NCI-H226 (cell line): ENCODE results near the gene KLHL30.

Experiments
- DNase-seq: peaks from one replicate; pipeline ENCODE4 v3.0.0-alpha.2; 2015

The KLHL30 gene, protein sequence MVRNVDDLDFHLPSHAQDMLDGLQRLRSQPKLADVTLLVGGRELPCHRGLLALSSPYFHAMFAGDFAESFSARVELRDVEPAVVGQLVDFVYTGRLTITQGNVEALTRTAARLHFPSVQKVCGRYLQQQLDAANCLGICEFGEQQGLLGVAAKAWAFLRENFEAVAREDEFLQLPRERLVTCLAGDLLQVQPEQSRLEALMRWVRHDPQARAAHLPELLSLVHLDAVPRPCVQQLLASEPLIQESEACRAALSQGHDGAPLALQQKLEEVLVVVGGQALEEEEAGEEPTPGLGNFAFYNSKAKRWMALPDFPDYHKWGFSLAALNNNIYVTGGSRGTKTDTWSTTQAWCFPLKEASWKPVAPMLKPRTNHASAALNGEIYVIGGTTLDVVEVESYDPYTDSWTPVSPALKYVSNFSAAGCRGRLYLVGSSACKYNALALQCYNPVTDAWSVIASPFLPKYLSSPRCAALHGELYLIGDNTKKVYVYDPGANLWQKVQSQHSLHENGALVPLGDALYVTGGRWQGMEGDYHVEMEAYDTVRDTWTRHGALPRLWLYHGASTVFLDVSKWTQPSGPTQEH

DNA sequence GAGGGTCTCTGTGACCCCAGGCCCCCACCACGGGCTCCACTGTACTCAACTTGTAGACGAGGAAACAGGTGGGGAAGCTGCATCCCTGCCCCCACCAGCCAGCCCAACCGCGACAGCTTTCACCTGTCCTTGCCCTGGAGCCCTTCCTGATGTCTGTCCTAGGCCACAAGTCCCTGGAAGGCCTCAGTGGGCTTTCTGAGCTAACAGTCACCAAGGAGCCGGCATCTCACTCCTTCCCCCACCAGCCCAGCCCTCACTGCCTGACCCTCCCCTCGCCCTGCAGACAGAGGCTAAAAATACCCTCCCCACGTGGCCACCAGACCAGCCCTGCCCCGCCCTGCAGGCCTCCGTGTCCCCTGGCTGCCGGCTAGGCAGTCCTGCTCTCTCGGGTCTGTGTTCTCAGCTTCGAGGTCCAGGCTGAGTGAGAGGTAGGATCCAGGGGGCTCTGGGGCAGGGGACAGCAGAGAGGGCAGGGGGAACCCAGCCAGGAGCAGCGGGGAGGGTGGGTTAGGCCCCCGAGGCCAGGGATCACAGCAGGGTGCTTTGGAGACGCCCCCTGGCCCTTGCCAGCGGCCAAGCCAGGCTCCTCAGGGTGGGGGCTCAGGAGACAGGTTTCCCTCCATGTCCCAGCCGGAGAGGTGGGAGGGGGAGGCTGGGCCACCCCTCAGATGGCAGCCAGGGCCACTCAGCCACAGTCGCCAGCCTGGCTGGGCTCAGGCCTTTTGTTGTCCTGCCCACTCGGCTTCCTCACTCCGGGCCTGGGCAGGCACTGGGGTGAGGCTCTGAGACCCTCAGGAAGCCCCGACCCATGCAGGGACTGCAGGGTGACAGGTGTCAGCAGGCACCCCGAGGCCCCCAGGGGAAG lies at the start of gene KLHL30:
KLHL30 (plus strand) TSS at position 338 of the 865 bp plus-strand sequence. CDS start 2,087 bp downstream, outside the sequence.
- DNase-seq: no peak

DNA sequence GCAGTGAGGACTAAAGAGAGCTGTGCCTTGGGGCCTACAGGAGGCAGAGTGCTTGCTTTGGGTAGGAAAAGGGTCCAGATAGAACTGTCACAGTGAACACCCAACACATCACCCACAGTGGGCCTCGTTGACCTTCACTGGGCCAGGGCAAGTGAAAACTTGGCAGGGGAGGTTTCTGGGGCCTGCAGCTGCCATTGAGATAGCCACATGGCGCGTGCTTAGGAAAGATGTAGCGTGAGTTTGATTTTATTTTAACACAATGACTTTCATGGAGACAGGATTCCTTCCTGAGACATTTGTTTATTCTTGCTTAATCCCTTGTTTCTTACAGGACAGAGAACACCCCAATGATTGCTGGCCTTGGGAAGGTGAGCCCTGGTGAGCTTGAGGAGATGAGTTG lies 47.6 kb upstream of the KLHL30 start:
- DNase-seq: no peak

DNA sequence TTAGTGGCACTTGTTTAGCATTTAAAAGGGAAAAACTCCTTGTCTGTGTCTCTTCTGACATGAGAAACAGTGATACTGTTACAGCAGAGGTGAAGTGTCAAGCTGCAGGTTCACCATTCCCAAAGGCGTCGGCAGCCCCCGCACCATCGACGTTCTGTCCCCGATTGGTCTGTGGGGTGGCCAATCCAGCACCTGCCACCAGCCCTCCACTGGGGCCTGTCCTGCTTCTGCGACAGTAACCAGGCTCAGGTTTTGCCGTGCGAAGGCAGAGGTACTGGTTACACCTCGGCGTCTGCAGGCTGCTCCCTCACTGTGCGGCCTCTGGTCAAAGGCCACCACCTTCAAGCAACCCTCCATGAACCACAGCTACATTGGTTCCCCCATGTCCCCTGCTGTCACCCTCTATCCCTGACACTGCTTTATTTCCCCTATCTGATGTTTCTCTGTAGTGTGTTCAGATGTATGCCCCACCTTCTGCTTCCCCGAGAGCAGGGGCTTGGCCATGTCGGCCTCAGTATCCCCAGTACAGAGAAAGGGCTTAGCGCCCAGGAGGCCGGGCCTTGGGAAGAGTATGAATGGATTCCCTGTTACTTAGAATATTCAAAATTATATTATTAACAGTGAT lies 46.9 kb upstream of the KLHL30 start:
- DNase-seq: no peak

DNA sequence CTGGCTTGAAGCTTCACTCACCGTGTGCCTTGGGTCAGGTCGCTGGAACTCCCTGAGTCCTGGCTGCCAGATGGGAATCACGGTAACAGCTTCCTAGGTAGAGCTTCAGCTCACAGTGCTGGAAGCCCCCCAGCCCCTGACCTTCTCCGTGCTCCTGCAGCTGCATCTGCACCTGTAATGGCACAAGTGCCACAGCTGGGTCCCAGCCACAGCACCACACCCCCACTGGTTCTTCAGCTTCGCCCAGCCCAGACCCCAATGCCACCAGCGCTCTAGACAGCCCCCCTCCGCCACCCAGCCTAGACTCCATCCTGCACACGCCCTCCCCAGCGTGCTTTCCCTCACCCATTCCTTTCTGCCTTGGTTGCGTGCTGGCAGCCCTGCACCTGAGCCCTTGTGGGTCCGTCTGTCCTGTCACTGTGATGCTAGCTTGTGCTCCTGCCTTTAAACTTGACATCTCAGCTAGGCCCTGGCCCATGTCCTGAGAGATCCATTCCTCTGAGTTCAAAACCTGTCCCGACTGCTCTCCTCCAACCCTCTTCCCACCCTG lies 45.9 kb upstream of the KLHL30 start:
- no peak for DNase-seq

DNA sequence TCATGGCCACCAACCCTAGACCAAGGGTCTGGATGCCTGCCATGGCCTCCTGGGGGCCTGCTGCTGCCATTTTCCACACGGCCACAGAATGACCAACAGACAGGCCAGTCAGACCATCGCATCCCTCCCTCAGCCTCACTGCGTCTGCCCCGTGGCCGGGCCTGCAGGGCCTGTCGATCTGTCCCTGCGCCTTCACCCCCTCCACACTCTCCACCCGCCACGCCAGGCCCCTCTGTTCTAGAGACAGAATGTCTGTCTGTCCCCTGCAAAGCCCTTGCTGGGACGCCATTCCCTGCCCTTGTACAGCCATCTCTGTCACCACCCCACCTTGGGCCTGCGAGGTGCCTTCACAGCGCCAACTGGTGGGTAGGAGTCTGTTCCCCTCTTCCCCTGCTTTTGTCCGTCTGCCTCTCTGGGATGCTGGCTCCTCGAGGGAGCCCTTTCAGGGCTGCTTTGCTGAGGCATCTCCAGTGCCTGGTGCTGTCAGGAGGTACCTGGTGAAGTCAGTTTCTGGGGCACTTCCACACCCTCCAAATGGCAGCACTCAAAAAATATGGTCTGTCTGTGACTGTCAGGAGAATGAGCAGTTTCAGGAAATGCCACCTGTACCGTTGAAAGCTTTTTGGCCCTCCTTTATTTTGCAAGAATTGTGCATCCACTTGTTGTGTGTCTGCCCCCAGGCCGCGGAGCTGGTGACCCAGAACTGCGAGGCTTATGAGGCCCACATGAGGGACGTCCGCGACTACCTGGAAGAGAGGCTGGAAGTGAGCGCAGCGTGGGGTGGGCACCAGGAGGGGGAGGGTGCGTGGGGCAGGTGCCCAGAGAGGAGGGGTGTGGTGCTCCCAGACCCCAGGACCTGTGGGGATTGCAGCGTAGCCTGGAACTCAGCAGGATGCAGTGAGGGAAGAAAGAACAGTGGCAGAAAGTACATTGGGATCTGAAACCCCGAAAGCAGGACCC lies 45.0 kb upstream of the KLHL30 start:
- DNase-seq: no peak

DNA sequence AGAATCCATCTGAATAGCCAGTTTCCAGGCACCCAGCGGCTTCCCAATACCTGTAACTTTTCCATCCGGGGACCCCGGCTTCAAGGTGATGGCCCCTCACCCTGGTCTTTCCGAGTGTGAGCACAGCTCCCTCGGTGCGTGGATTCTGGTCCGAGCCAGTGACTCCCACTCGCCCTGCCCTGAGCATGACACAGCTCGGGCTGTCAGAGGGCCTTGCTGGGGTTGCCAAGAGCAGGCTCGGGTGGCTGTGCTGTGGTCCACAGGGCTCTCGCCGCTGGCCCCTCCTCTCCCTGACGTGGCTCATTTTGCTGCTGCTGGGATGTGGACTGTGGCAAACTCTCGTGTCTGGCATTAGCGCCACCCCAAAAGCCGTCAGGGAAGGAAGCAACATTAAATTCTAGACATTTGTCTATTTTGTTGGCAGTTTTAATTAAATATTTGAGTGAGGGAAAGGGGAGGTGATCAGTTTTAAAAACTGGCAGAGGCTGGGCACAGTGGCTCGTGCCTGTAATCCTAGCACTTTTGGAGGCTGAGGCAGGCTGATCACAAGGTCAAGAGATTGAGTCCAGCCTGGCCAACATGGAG lies 43.9 kb upstream of the KLHL30 start:
- DNase-seq: no peak

DNA sequence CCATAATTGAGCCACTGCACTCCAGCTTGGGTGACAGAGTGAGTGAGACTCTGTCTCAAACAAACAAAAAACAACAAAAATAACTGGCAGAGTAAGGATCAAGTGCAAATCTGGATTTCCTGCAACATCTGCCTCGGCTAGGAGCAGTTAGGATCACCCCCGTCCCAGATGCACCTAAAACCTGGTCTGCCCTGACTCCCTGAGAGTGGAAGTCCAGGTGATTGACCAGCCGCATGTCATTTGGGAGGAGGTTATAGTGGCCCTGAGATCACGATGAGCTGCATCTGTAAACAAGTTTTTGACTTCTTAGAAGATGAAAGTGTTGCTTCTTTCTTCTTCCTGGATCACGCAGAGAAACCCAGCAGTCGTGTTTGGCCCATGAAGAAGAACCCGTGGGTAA lies 43.3 kb upstream of the KLHL30 start:
- DNase-seq: no peak

DNA sequence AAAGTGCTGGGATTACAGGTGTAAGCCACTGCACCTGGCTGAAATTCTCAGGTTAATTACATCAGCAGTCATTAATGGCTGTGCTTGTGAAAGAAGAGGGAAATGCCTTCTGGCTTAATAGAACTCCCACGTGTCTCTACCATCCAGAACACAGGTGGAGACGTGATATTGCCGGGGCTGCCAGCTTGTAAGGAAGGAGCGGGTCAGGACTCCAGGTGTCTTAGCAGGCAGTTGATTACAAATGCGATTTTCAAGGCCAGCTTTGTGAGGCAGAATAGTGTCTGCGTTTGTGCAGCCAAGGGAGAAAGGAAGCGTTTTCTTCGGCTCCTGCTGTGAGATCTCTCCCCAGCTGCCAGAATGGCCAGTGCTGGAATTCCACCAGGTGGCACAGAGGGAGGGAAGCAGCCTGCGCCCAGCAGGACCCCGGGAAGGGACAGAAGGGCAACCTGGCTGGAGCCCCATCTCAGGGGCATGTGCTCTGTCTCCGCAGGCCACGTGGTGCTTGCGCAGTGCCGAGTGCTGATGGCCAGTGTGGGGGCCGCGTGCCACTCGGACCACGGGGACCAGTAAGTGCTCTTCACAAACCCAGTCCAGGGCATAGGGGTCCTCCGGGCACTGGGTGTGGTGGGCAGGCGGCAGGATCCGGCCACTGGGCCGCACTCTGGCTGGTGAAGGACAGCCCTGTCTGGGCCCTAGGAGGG lies 42.0 kb upstream of the KLHL30 start:
- no peak for DNase-seq

DNA sequence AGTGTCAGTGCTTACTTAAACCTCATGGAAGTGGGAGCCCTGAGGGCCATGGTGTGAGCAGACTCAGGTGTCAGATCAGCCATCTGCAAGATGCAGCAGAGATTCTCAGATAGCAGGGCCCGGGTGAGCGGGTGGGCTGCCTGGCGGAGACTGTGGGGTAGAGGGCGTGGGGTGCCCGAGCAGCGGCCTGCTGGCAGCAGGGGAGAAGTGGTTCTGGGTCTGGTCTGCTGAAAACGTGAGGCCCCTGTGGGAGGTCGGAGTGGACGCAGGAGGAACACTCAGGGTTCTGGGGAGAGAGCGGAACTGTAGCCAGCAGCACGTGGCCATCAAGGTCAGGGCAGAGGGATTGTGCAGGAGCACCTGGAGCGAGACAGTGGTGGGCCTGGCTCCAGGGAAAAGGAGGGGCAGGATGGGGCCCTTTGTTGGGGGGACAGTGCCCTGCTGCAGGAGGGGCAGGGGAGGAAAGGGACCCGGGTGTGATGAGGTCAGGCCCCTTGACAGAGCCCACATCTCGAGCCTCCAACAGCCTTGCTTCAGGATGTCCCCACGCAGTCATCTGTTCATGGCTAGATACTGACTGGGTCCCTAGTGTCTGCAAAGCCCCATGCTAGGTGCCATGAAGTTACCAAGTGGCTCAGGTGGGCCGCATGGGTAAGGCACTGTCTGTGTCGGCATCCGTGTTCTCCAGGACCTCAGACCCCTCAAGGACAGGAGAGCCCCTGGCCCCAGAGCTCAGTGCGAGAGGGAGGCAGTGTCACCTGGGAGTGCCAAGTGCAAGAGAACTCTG lies 41.1 kb upstream of the KLHL30 start:
- DNase-seq: no peak

DNA sequence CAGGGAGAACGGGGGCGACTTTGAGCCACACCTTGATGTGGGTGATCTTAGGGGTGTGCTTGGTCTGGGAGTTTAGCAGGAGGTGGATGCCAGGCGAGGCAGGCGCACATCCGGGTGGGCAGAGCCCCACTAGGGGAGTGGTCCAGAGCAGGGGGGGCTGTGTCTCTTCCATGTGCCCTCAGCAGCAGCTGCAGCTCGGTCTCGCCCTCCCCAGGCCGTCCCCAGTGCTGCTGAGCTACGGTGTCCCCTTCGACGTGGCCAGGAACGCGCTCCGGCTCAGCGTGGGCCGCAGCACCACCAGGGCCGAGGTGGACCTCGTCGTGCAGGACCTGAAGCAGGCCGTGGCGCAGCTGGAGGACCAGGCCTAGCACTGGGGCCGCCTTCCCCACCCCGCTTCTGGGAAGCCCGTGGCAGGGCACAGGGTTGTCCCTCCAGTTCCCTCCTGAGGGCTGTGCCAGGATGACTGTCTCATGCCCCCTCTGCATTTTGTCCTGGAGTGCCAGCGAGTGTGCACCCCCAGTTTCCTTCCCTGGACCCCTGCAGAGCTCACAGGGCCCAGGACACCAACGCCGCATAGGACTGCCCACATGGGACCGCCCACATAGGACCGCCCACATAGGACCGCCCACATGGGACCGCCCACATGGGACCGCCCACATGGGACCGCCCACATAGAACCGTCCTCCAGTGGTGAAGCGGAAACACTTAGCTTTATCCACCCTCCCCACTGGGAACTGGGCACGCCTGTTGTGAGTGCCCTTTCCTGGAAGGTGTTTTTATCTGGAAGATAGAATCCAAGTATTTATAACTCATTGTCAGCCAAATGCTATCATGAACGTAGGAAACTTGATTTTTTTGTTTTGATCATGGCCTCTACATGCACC lies 40.2 kb upstream of the KLHL30 start:
- DNase-seq: peak; percentile 73

DNA sequence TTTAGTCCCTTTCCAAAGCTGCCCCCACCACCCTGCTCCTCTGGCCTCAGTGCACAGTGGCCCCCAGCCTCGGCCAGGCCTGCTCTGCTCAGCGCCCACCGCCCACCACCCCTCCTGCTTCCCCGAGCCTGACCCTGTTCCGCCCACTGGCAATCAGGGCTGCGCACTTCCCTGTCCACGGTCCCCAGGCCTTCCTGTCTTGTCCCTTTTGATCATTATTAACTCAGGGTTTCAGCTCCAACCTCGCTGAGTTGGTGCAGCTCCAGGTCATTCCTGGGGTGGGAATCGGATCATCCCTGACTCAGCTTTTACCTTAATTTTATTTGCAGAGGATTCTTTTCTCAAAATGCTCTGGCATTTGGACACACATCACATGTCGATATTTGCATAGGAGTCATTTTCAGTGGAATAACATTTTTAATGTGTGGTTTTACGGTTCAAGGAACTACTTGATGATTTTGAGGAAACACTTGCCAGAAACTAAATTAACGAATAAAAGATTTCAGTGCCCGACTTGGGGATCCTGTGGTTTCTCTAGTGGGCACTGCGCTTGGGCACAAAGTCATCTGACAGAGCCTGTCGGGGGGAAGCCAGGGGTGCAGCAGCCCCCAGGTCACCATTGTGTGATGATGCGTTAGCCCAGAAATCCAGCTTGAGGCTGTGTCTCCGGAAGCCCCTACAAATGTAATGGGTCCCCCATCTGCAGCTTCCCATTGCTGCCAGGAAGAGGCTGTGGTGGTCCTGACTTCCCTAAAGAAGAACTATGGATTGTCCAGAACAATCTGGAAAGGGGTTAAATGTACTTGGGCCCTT lies 39.4 kb upstream of the KLHL30 start:
- DNase-seq: no peak

DNA sequence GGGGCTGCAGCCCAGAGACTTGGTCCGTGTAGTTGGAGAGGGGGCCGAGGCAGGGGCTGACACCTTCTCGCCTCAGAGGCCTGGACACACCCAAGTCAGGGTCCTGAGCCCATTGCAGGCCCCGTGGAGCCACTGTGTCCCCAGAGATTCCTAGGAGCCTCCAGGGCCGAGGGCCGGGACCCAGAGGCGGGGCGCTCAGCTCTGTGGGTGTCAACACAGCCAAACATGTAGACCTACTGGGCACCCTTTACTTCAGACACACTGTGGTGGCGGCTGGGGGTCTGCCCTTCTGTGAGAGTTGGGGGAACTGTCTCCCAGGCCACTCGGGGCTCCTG lies 38.8 kb upstream of the KLHL30 start:
- DNase-seq: no peak

DNA sequence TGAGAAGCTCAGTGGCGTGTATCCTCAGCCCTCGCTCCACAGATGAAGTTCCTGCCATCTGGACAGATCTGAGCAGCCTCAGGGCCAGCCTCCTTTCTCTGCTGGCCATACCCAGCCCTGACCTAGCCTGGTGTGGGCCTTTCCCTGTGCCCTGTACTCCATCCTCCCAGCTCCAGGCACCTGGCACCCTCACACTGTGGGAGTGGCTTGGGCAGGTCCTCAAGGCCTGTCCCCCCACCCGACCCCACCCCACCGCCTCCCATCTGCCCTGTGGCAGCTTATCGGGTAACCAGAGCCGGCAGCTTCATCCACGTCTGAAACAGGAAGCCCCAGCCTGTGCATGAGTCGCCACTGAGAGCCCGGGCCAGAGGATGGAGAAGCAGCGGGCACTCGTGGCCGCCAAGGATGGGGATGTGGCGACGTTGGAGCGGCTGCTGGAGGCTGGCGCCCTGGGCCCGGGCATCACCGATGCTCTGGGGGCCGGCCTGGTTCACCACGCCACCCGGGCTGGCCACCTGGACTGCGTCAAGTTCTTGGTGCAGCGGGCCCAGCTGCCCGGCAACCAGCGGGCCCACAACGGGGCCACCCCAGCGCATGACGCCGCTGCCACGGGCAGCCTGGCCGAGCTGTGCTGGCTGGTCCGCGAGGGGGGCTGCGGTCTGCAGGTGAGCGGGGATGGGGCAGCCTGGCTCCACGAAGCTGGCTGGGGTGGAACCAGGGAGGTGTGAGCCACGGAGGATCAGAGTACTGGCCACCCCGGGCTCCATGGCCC lies 38.2 kb upstream of the KLHL30 start, which contains the start of gene ESPNL:
ESPNL (plus strand) TSS at position 292 of the 772 bp plus-strand sequence; CDS start at position 372, 80 bp downstream.
- peak; percentile 68 for DNase-seq

DNA sequence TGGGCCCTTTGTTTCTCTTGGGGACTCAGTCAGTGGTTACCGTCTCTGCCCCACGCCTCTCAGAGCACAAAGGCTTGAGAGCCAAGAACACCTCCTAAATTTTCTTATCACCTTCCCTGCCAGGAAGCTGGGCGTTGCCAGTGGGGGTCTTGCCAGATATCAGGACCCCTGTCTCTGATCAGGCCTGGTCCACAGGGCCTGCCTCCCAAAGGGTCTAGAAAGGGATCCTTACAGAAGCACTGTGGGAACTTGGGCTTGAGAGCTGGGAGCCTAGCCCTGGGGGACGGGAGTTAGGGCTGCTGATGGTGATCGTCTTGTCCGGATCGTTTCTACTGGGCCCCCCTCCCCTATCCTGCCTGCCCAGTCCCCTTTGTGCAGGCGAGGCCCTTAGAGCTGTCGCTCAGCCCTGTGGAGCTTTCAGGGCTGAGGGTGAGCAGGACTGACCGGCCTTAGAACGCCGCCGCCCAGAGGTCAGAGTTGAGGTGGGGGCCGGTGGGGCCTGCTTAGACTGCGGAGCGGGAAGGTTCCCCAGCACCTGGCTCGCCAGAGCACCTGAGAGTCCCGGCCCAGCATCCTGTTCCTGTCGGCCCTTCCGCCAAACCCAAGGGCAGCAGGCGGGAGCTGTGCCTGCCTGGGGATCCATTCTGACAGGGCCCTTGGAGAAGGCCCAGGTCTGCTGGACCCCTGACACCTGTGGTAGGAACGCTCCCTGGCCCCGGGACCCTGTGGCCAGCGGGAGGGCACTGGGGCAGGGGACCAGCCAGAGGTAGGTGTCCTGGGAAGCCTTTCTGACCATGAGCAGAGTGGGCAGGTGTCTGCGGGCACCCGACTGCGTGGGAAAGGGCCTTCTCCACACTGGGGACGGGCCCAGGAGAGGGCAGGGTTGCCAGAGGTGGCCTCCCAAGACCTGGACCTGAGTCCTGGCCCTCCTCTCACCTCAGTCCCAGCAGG lies 37.4 kb upstream of the KLHL30 start:
- no peak for DNase-seq
